K562 (cell line): ENCODE data around the gene GOLGB1.

Experiments
- ATF6 ChIP-seq: sonication (generic); formaldehyde crosslinking; IDR thresholded peaks from 2 replicates; pipeline ENCODE4 v1.4.0; 2020; ENCODE audit warnings: mild to moderate bottlenecking, missing genetic modification reagents
- BRCA1 ChIP-seq, 2 experiments: fragments of 450-650 bp in 1 of 2; sonication (generic) in 1 of 2; formaldehyde crosslinking in 1 of 2; IDR thresholded peaks; 2 replicates each; pipeline versions ENCODE4 v1.5.0 to v1.6.1; 2017 to 2020; ENCODE audit warnings: mild to moderate bottlenecking in 1 of 2, missing genetic modification reagents in 1 of 2
- EZH2 ChIP-seq: IDR thresholded peaks from 2 replicates; pipeline ENCODE4 v1.6.1; 2012; ENCODE audit warnings: low read depth, mild to moderate bottlenecking, inconsistent platforms, low read length, borderline replicate concordance
- JUN ChIP-seq, 2 experiments: sonication (generic) in 1 of 2; formaldehyde crosslinking in 1 of 2; IDR thresholded peaks; 2 replicates each; pipeline versions ENCODE4 v1.6.1 to v1.8.0; 2012 to 2022; ENCODE audit warnings: borderline replicate concordance in 2 of 2, mild to moderate bottlenecking in 2 of 2, improper control_type of control experiment in 1 of 2, low read depth in 1 of 2, low read length in 1 of 2, missing genetic modification reagents in 1 of 2
- MTA1 ChIP-seq: fragments of 450-650 bp; IDR thresholded peaks from 2 replicates; pipeline ENCODE4 v1.6.1; 2017; ENCODE audit warnings: borderline replicate concordance
- TSC22D4 ChIP-seq: fragments of 450-650 bp; IDR thresholded peaks from 2 replicates; pipeline ENCODE4 v1.6.1; 2016; ENCODE audit warnings: missing genetic modification characterization, missing biosample characterization, control low read depth
- ZBTB7A ChIP-seq: IDR thresholded peaks from 2 replicates; pipeline ENCODE4 v1.6.1; 2011; ENCODE audit warnings: low read depth, mild to moderate bottlenecking, low read length, moderate library complexity, borderline replicate concordance; ENCODE audit not compliant: control insufficient read depth
- ZNF431 ChIP-seq: sonication (generic); formaldehyde crosslinking; IDR thresholded peaks from 2 replicates; pipeline ENCODE4 v1.8.0; 2022; ENCODE audit warnings: mild to moderate bottlenecking, missing genetic modification reagents
- TF ChIP-seq, protein P1 (sequence below), 3 experiments: IDR thresholded peaks in 2 of 3; conservative IDR thresholded peaks in 1 of 3; 2 replicates each; pipeline ENCODE4 v1.5.1; 2011 to 2012; ENCODE audit warnings: low read length in 3 of 3, mild to moderate bottlenecking in 3 of 3, control low read depth in 2 of 3, improper control_type of control experiment in 1 of 3, inconsistent platforms in 1 of 3, low read depth in 1 of 3, mixed read lengths in 1 of 3, moderate library complexity in 1 of 3; ENCODE audit not compliant: insufficient read depth in 2 of 3

- TF ChIP-seq BRCA1 (IDR thresholded peaks at IDR 0.05) (no peak), BRCA1 (CRISPR knock-in tag; IDR thresholded peaks at IDR 0.05) (no peak), ZBTB7A (no peak), ATF6 (CRISPR knock-in tag) (no peak), EZH2 (no peak), TSC22D4 (no peak), MTA1 (no peak), ZNF431 (no peak), JUN (IDR thresholded peaks at IDR 0.05; ENCODE audit: borderline replicate concordance, low read depth, low read length) (no peak), JUN (CRISPR knock-in tag; IDR thresholded peaks at IDR 0.05; ENCODE audit: borderline replicate concordance) (no peak)
- TF ChIP-seq, protein P1, sequence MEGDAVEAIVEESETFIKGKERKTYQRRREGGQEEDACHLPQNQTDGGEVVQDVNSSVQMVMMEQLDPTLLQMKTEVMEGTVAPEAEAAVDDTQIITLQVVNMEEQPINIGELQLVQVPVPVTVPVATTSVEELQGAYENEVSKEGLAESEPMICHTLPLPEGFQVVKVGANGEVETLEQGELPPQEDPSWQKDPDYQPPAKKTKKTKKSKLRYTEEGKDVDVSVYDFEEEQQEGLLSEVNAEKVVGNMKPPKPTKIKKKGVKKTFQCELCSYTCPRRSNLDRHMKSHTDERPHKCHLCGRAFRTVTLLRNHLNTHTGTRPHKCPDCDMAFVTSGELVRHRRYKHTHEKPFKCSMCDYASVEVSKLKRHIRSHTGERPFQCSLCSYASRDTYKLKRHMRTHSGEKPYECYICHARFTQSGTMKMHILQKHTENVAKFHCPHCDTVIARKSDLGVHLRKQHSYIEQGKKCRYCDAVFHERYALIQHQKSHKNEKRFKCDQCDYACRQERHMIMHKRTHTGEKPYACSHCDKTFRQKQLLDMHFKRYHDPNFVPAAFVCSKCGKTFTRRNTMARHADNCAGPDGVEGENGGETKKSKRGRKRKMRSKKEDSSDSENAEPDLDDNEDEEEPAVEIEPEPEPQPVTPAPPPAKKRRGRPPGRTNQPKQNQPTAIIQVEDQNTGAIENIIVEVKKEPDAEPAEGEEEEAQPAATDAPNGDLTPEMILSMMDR (IDR thresholded peaks at IDR 0.05 in 2 of 3, conservative IDR thresholded peaks at IDR 0.05 in 1 of 3; ENCODE audit: insufficient read depth in 2 of 3, low read depth in 1 of 3, low read length in 3 of 3) = no peak
These were observed 88.2 kb downstream of the GOLGB1 start for GRCh38 chr3:121661376-121661775.
